Measurements from ENCODE around the gene DYNLRB2.

- TF ChIP-seq JUNB (IDR thresholded peaks at IDR 0.05; ENCODE audit: unreplicated experiment) (no peak), CREB1 (CRISPR knock-in tag; IDR thresholded peaks at IDR 0.05; ENCODE audit: low read depth) (no peak), CTCF (conservative IDR thresholded peaks at IDR 0.05; ENCODE audit: low read depth in 2 of 2) (no peak), EZH2phosphoT487 (IDR thresholded peaks at IDR 0.05; ENCODE audit: unreplicated experiment) (no peak), POLR2AphosphoS5 (IDR thresholded peaks at IDR 0.05; ENCODE audit: low read depth) (no peak), ETS1 (IDR thresholded peaks at IDR 0.05) (no peak), EZH2 (IDR thresholded peaks at IDR 0.05; ENCODE audit: low read depth, unreplicated experiment) (no peak), ZNF462 (CRISPR knock-in tag; IDR thresholded peaks at IDR 0.05) (no peak), NANOG (IDR thresholded peaks at IDR 0.05; ENCODE audit: borderline replicate concordance) (no peak), ZNF331 (CRISPR knock-in tag; IDR thresholded peaks at IDR 0.05; ENCODE audit: low read depth) (no peak), STAT1 (IDR thresholded peaks at IDR 0.05; ENCODE audit: unreplicated experiment) (no peak), ZNF114 (CRISPR knock-in tag; IDR thresholded peaks at IDR 0.05) (no peak)
- TF ChIP-seq, protein P1, sequence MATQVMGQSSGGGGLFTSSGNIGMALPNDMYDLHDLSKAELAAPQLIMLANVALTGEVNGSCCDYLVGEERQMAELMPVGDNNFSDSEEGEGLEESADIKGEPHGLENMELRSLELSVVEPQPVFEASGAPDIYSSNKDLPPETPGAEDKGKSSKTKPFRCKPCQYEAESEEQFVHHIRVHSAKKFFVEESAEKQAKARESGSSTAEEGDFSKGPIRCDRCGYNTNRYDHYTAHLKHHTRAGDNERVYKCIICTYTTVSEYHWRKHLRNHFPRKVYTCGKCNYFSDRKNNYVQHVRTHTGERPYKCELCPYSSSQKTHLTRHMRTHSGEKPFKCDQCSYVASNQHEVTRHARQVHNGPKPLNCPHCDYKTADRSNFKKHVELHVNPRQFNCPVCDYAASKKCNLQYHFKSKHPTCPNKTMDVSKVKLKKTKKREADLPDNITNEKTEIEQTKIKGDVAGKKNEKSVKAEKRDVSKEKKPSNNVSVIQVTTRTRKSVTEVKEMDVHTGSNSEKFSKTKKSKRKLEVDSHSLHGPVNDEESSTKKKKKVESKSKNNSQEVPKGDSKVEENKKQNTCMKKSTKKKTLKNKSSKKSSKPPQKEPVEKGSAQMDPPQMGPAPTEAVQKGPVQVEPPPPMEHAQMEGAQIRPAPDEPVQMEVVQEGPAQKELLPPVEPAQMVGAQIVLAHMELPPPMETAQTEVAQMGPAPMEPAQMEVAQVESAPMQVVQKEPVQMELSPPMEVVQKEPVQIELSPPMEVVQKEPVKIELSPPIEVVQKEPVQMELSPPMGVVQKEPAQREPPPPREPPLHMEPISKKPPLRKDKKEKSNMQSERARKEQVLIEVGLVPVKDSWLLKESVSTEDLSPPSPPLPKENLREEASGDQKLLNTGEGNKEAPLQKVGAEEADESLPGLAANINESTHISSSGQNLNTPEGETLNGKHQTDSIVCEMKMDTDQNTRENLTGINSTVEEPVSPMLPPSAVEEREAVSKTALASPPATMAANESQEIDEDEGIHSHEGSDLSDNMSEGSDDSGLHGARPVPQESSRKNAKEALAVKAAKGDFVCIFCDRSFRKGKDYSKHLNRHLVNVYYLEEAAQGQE (IDR thresholded peaks at IDR 0.05; ENCODE audit: unreplicated experiment) = no peak
These were observed 22.9 kb upstream of the DYNLRB2 start for GRCh38 chr16:80517846-80518245.
